Hematopoietic multipotent progenitor cell (in vitro differentiated cells): ENCODE data around the gene HTR3D. TPM values are rescaled to one million over a fixed set of nuclear protein-coding genes. Genes with fewer than 3 reads are reported as not detected.
A peak's percentile ranks its signal among the peaks of the same experiment; 100 is the strongest.
"Not testable (repeated sequence)": the region's sequence is repeated elsewhere in the genome, so short reads cannot be mapped to it uniquely, and the experiment has no call there.

Source experiments
- DNase-seq, 3 donors: peaks; one replicate each; pipeline ENCODE4 v3.0.0-alpha.2; 2011 to 2015; ENCODE audit warnings: low read depth in 2 of 3, low spot score in 2 of 3
- total RNA-seq: library from RNA; depleted of rRNA; stranded (reverse); fragments of >200 nt; gene quantifications from one replicate; pipeline ENCODE4 v1.2.3, GENCODE V29; 2012

The HTR3D gene
- total RNA-seq, 1 donor = not detected

- DNase-seq = no peak
These were observed 16.0 kb upstream of the HTR3D start for GRCh38 chr3:184015381-184016019.

- no peak for DNase-seq
These were observed 15.4 kb upstream of the HTR3D start for GRCh38 chr3:184016169-184016570.

GRCh38 chr3:184016811-184017671 is 14.5 kb upstream of the HTR3D start:
- peak; percentile 48 to 58 (median 53) for DNase-seq

GRCh38 chr3:184017672-184018423 is 13.7 kb upstream of the HTR3D start, which contains the start of gene ABCC5:
Gene ABCC5 (minus strand): TSS chr3:184017884. CDS start chr3:184014392, 3,492 bp downstream.
- DNase-seq = peak; percentile 53 to 88 (median 84)

- DNase-seq = no peak
These were observed 13.0 kb upstream of the HTR3D start for GRCh38 chr3:184018424-184018973.

- DNase-seq = peak in 2 of 3 donors; percentile 70 to 86
These were observed 9.2 kb upstream of the HTR3D start for GRCh38 chr3:184022323-184022722.

GRCh38 chr3:184025256-184025655 is 6.3 kb upstream of the HTR3D start:
- DNase-seq = not testable (repeated sequence)

- DNase-seq = not testable (repeated sequence)
These were observed 3.2 kb upstream of the HTR3D start for GRCh38 chr3:184028275-184028890.

GRCh38 chr3:184029443-184029842 is 2.1 kb upstream of the HTR3D start:
- no peak for DNase-seq

- no peak for DNase-seq
These were observed 1.0 kb upstream of the HTR3D start for GRCh38 chr3:184030536-184030935.

- no peak for DNase-seq
These were observed 6.3 kb downstream of the HTR3D start for GRCh38 chr3:184037816-184038215.

GRCh38 chr3:184038307-184038706 is 6.8 kb downstream of the HTR3D start:
- not testable (repeated sequence) for DNase-seq

GRCh38 chr3:184039414-184039813 is 7.9 kb downstream of the HTR3D start:
- DNase-seq = no peak

- peak in 1 of 3 donors; percentile 17 for DNase-seq
These were observed 8.5 kb downstream of the HTR3D start for GRCh38 chr3:184040010-184040409.

- no peak for DNase-seq
These were observed 11.1 kb downstream of the HTR3D start for GRCh38 chr3:184042617-184043016.

- no peak for DNase-seq
These were observed 14.5 kb downstream of the HTR3D start for GRCh38 chr3:184045995-184046394.

GRCh38 chr3:184050217-184050847 is 18.8 kb downstream of the HTR3D start:
- peak in 1 of 3 donors; percentile 24 for DNase-seq

- DNase-seq = no peak
These were observed 21.2 kb downstream of the HTR3D start, which contains the start of gene HTR3C for GRCh38 chr3:184052767-184053166. Gene HTR3C (plus strand): TSS chr3:184053047. CDS start chr3:184053081, 34 bp downstream.

- DNase-seq = no peak
These were observed 26.5 kb downstream of the HTR3D start for GRCh38 chr3:184058029-184058428.

GRCh38 chr3:184059424-184059823 is 27.9 kb downstream of the HTR3D start:
- no peak for DNase-seq
